K562 (cell line): ENCODE measurements around the gene PGM5.

Experiments used
- BCLAF1 ChIP-seq, 2 experiments: fragments of 450-650 bp in 1 of 2; IDR thresholded peaks; 2 replicates each; pipeline ENCODE4 v1.6.1; 2011 to 2017; ENCODE audit warnings: low read depth in 2 of 2, antibody characterized with exemption in 1 of 2, borderline replicate concordance in 1 of 2, low read length in 1 of 2, mild to moderate bottlenecking in 1 of 2, mixed read lengths in 1 of 2; ENCODE audit not compliant: control insufficient read depth in 1 of 2
- BHLHE40 ChIP-seq: IDR thresholded peaks from 2 replicates; pipeline ENCODE4 v1.6.1; 2011; ENCODE audit warnings: low read length, improper control_type of control experiment
- EZH2 ChIP-seq: IDR thresholded peaks from 2 replicates; pipeline ENCODE4 v1.6.1; 2012; ENCODE audit warnings: low read depth, mild to moderate bottlenecking, inconsistent platforms, low read length, borderline replicate concordance
- HMG20B ChIP-seq: fragments of 250-450 bp; sonication (Bioruptor Pico); IDR thresholded peaks from 2 replicates; pipeline ENCODE4 v1.5.0; 2021; ENCODE audit warnings: mild to moderate bottlenecking
- KAT7 ChIP-seq: sonication (generic); formaldehyde crosslinking; IDR thresholded peaks from 2 replicates; pipeline ENCODE4 v1.8.0; 2022; ENCODE audit warnings: missing genetic modification reagents, mild to moderate bottlenecking, borderline replicate concordance
- MXI1 ChIP-seq: IDR thresholded peaks from 2 replicates; pipeline ENCODE4 v1.6.1; 2011; ENCODE audit warnings: low read depth, mild to moderate bottlenecking, improper control_type of control experiment, low read length
- NR2C2 ChIP-seq, 2 experiments: fragments of 200-800 bp in 1 of 2; sonication (Bioruptor generic) in 1 of 2; sonication (generic) in 1 of 2; formaldehyde crosslinking in 1 of 2; IDR thresholded peaks; 2 replicates each; pipeline versions ENCODE4 v1.6.1 to v1.8.0; 2016 to 2022; ENCODE audit warnings: mild to moderate bottlenecking in 1 of 2, missing compliant biosample characterization in 1 of 2, missing genetic modification characterization in 1 of 2, missing genetic modification reagents in 1 of 2
- RBM39 ChIP-seq: fragments of 200-400 bp; formaldehyde crosslinking; optimal IDR thresholded peaks from 2 replicates; pipeline ENCODE3; 2018; ENCODE audit warnings: low read depth, low read length
- SIN3A ChIP-seq, 2 experiments: fragments of 150-350 bp in 1 of 2; IDR thresholded peaks; 2 replicates each; pipeline ENCODE4 v1.6.1; 2011 to 2016; ENCODE audit warnings: borderline replicate concordance in 2 of 2, low read depth in 2 of 2, low read length in 2 of 2, mild to moderate bottlenecking in 2 of 2, moderate library complexity in 2 of 2; ENCODE audit not compliant: control insufficient read depth in 1 of 2
- WHSC1 ChIP-seq: IDR thresholded peaks from one replicate; pipeline ENCODE4 v1.6.1; 2012; ENCODE audit warnings: low read length, control low read depth, inconsistent platforms
- TF ChIP-seq, protein P1 (sequence below): fragments of 250-450 bp; sonication (Bioruptor Pico); IDR thresholded peaks from 2 replicates; pipeline ENCODE4 v1.4.0; 2020; ENCODE audit warnings: mild to moderate bottlenecking, moderate library complexity
- TF ChIP-seq, protein P2 (sequence below), 3 experiments: IDR thresholded peaks in 2 of 3; conservative IDR thresholded peaks in 1 of 3; 2 replicates each; pipeline ENCODE4 v1.5.1; 2011 to 2012; ENCODE audit warnings: low read length in 3 of 3, mild to moderate bottlenecking in 3 of 3, control low read depth in 2 of 3, improper control_type of control experiment in 1 of 3, inconsistent platforms in 1 of 3, low read depth in 1 of 3, mixed read lengths in 1 of 3, moderate library complexity in 1 of 3; ENCODE audit not compliant: insufficient read depth in 2 of 3
- TF ChIP-seq, protein P3 (sequence below): fragments of 450-650 bp; formaldehyde crosslinking; IDR thresholded peaks from 2 replicates; pipeline ENCODE4 v1.4.0; 2020; ENCODE audit warnings: mild to moderate bottlenecking, moderate library complexity
- TF ChIP-seq, protein P4 (sequence below): fragments of 450-650 bp; IDR thresholded peaks from 2 replicates; pipeline ENCODE4 v1.6.1; 2018; ENCODE audit not compliant: partially characterized antibody

DNA sequence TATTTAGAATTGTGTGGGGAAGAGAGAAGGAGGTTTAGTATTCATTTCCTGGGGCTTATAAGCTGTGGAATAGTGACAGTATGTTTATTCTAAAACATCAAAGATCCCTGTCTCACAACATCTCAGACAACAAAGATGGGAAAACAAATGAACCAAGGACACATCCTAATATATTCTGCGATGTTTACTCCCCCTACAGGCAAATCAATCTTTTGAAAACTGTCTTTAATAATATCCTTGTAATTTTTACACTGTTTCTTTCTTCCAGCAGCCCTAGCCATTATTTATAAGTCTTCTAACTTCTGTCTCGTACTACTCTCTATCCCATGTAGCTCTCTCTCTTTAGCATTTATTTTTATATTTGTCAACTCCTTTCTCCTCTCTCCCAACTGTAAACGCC is 217.7 kb downstream of the PGM5 start:
- no peak for TF ChIP-seq BHLHE40
- TF ChIP-seq, protein P1, sequence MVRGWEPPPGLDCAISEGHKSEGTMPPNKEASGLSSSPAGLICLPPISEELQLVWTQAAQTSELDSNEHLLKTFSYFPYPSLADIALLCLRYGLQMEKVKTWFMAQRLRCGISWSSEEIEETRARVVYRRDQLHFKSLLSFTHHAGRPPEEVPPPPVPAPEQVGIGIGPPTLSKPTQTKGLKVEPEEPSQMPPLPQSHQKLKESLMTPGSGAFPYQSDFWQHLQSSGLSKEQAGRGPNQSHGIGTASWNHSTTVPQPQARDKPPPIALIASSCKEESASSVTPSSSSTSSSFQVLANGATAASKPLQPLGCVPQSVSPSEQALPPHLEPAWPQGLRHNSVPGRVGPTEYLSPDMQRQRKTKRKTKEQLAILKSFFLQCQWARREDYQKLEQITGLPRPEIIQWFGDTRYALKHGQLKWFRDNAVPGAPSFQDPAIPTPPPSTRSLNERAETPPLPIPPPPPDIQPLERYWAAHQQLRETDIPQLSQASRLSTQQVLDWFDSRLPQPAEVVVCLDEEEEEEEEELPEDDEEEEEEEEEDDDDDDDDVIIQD (CRISPR knock-in tag) = no peak
- no peak for TF ChIP-seq KAT7 (CRISPR knock-in tag)
- TF ChIP-seq, protein P2, sequence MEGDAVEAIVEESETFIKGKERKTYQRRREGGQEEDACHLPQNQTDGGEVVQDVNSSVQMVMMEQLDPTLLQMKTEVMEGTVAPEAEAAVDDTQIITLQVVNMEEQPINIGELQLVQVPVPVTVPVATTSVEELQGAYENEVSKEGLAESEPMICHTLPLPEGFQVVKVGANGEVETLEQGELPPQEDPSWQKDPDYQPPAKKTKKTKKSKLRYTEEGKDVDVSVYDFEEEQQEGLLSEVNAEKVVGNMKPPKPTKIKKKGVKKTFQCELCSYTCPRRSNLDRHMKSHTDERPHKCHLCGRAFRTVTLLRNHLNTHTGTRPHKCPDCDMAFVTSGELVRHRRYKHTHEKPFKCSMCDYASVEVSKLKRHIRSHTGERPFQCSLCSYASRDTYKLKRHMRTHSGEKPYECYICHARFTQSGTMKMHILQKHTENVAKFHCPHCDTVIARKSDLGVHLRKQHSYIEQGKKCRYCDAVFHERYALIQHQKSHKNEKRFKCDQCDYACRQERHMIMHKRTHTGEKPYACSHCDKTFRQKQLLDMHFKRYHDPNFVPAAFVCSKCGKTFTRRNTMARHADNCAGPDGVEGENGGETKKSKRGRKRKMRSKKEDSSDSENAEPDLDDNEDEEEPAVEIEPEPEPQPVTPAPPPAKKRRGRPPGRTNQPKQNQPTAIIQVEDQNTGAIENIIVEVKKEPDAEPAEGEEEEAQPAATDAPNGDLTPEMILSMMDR (IDR thresholded peaks at IDR 0.05 in 2 of 3, conservative IDR thresholded peaks at IDR 0.05 in 1 of 3; ENCODE audit: insufficient read depth in 2 of 3, low read depth in 1 of 3, low read length in 3 of 3) = 0 out of 6 replicates have a peak, but pooled peaks of 1 of the 3 experiments have one; percentile 20
- no peak for TF ChIP-seq MXI1
- TF ChIP-seq WHSC1 = no peak
- no peak for TF ChIP-seq HMG20B (CRISPR knock-in tag)
- TF ChIP-seq, protein P3, sequence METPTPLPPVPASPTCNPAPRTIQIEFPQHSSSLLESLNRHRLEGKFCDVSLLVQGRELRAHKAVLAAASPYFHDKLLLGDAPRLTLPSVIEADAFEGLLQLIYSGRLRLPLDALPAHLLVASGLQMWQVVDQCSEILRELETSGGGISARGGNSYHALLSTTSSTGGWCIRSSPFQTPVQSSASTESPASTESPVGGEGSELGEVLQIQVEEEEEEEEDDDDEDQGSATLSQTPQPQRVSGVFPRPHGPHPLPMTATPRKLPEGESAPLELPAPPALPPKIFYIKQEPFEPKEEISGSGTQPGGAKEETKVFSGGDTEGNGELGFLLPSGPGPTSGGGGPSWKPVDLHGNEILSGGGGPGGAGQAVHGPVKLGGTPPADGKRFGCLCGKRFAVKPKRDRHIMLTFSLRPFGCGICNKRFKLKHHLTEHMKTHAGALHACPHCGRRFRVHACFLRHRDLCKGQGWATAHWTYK (CRISPR knock-in tag) = no peak
- no peak for TF ChIP-seq SIN3A (IDR thresholded peaks at IDR 0.05; ENCODE audit: borderline replicate concordance in 2 of 2, control insufficient read depth in 1 of 2, low read depth in 2 of 2, low read length in 2 of 2)
- no peak for TF ChIP-seq BCLAF1 (IDR thresholded peaks at IDR 0.05; ENCODE audit: borderline replicate concordance in 1 of 2, control insufficient read depth in 1 of 2, low read depth in 2 of 2, low read length in 1 of 2)
- no peak for TF ChIP-seq EZH2
- TF ChIP-seq, protein P4, sequence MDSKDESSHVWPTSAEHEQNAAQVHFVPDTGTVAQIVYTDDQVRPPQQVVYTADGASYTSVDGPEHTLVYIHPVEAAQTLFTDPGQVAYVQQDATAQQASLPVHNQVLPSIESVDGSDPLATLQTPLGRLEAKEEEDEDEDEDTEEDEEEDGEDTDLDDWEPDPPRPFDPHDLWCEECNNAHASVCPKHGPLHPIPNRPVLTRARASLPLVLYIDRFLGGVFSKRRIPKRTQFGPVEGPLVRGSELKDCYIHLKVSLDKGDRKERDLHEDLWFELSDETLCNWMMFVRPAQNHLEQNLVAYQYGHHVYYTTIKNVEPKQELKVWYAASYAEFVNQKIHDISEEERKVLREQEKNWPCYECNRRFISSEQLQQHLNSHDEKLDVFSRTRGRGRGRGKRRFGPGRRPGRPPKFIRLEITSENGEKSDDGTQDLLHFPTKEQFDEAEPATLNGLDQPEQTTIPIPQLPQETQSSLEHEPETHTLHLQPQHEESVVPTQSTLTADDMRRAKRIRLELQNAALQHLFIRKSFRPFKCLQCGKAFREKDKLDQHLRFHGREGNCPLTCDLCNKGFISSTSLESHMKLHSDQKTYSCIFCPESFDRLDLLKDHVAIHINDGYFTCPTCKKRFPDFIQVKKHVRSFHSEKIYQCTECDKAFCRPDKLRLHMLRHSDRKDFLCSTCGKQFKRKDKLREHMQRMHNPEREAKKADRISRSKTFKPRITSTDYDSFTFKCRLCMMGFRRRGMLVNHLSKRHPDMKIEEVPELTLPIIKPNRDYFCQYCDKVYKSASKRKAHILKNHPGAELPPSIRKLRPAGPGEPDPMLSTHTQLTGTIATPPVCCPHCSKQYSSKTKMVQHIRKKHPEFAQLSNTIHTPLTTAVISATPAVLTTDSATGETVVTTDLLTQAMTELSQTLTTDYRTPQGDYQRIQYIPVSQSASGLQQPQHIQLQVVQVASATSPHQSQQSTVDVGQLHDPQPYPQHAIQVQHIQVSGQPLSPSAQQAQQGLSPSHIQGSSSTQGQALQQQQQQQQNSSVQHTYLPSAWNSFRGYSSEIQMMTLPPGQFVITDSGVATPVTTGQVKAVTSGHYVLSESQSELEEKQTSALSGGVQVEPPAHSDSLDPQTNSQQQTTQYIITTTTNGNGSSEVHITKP = no peak
- TF ChIP-seq RBM39 = no peak
- no peak for TF ChIP-seq NR2C2 (CRISPR knock-in tag; IDR thresholded peaks at IDR 0.05)
- no peak for TF ChIP-seq NR2C2 (tag; IDR thresholded peaks at IDR 0.05)
